Osteoblast (primary cell): ENCODE results near the gene SIRT2. TPM values are rescaled to one million over a fixed set of nuclear protein-coding genes. Genes with fewer than 3 reads are reported as not detected.

Experiments
- DNase-seq: peaks from one replicate; pipeline ENCODE4 v3.0.0; 2011; ENCODE audit warnings: low spot score, mixed read lengths; ENCODE audit not compliant: insufficient read length; ENCODE audit errors: missing footprints
- H2AFZ ChIP-seq: 2 replicates; pipeline ENCODE4 v1.6.0; 2011; ENCODE audit warnings: mild to moderate bottlenecking, low read length
- H3K27ac ChIP-seq: 2 replicates; pipeline ENCODE4 v1.5.1; 2011; ENCODE audit warnings: mild to moderate bottlenecking, low read depth, low read length, moderate library complexity
- H3K27me3 ChIP-seq: 2 replicates; pipeline ENCODE4 v1.6.0; 2012; ENCODE audit warnings: mild to moderate bottlenecking, control low read depth, inconsistent platforms, low read length, moderate library complexity; ENCODE audit not compliant: insufficient read depth
- H3K36me3 ChIP-seq: 2 replicates; pipeline ENCODE4 v1.5.1; 2011; ENCODE audit warnings: mild to moderate bottlenecking, low read length, control low read depth, moderate library complexity; ENCODE audit not compliant: insufficient read depth
- H3K4me1 ChIP-seq: 2 replicates; pipeline ENCODE4 v1.5.1; 2011; ENCODE audit warnings: mild to moderate bottlenecking, low read length, control low read depth, moderate library complexity; ENCODE audit not compliant: insufficient read depth
- H3K4me2 ChIP-seq: 2 replicates; pipeline ENCODE4 v1.6.0; 2011; ENCODE audit warnings: mild to moderate bottlenecking, low read length; ENCODE audit not compliant: insufficient read depth
- H3K4me3 ChIP-seq: fragments of 200-600 bp; sonication (generic); 3 replicates; pipeline ENCODE4 v1.5.1; 2012; ENCODE audit warnings: mild to moderate bottlenecking, low read length, inconsistent platforms; ENCODE audit not compliant: insufficient read depth
- H3K79me2 ChIP-seq: 2 replicates; pipeline ENCODE4 v1.6.0; 2012; ENCODE audit warnings: mild to moderate bottlenecking, low read length, control low read depth, inconsistent platforms; ENCODE audit not compliant: insufficient read depth
- H3K9me3 ChIP-seq: 2 replicates; pipeline ENCODE4 v1.5.1; 2011; ENCODE audit warnings: low read depth, low read length, control low read depth
- H4K20me1 ChIP-seq: 2 replicates; pipeline ENCODE4 v1.6.0; 2012; ENCODE audit warnings: mild to moderate bottlenecking, low read length, control low read depth; ENCODE audit not compliant: insufficient read depth
- total RNA-seq: library from RNA; depleted of rRNA; stranded (reverse); fragments of >200 nt; gene quantifications from 2 replicates; pipeline ENCODE4 v1.2.3, GENCODE V29; 2012
- TF ChIP-seq, protein P1 (sequence below): IDR thresholded peaks from 2 replicates; pipeline ENCODE4 v1.5.1; 2011; ENCODE audit warnings: mild to moderate bottlenecking, low read depth, low read length, moderate library complexity; ENCODE audit errors: extremely low read depth

SIRT2 gene
- total RNA-seq, 1 donor = 77.4 TPM

DNA sequence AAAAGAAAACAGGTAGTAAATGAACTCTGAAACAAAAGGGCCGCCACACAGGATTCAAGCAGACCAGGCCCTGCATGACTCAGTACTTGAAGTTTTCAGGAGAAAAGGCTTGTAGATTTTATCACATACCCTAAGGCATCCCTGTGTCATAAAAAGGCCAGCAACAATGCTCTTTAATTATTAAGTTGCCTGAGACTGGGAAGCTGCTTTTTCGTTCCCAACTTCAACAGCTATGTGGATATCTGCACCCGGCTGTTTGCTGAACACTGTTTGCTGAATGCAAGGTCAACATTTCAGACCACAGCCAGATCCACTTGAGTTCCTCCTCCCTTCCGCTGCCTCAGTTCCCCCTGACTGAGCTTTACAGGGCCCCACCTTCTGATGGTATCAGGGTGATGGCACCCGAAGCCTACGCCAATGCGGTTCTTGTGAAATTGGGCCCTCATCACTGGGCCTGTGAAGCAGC is 61.7 kb downstream of the SIRT2 start:
- Histone ChIP-seq H3K9me3 (no peaks in the 10 kb centered on the region), H3K79me2 (peaks cover 35% of the 10 kb centered on the region), H3K4me2 (no peak overlapping the region), H4K20me1 (peaks cover 58% of the 10 kb centered on the region), H3K36me3 (peaks cover 68% of the 10 kb centered on the region), H3K27ac (no peak overlapping the region), H3K4me1 (peaks cover 11% of the 10 kb centered on the region), H2AFZ (no peak overlapping the region), H3K27me3 (no peaks in the 10 kb centered on the region), H3K4me3 (no peak overlapping the region)
- peak; percentile 5 for DNase-seq
- TF ChIP-seq, protein P1, sequence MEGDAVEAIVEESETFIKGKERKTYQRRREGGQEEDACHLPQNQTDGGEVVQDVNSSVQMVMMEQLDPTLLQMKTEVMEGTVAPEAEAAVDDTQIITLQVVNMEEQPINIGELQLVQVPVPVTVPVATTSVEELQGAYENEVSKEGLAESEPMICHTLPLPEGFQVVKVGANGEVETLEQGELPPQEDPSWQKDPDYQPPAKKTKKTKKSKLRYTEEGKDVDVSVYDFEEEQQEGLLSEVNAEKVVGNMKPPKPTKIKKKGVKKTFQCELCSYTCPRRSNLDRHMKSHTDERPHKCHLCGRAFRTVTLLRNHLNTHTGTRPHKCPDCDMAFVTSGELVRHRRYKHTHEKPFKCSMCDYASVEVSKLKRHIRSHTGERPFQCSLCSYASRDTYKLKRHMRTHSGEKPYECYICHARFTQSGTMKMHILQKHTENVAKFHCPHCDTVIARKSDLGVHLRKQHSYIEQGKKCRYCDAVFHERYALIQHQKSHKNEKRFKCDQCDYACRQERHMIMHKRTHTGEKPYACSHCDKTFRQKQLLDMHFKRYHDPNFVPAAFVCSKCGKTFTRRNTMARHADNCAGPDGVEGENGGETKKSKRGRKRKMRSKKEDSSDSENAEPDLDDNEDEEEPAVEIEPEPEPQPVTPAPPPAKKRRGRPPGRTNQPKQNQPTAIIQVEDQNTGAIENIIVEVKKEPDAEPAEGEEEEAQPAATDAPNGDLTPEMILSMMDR = no peak

DNA sequence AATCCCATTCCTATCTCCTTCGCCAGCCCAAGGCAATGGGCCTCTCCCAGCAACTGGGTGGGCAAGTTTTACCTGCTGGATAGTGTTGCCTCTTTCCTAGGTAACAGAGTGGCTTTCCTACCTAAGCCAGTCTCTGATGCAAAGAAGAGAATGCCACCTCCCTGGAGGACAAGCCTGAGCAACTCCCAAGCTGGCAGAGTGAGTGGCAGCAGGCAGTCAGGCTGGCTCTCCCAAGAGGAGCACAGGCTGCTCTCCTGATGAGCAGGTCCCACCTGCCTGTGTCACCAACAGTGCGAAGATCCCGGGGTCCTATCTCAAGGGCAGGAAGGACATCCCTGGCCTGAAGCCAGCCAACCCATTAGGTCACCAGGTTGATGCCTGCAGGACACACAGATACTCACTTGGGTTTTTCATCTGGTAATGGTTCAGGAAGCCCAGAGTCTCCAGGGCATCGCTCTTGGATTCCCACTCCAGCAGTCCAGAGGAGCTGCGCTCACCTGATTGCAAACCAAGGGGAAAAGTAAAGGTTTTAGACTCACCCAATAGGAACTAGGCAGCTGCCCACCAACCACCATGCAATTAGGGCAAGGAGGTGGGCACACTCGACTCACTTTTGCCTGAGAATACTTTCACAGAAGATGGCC is 62.3 kb downstream of the SIRT2 start:
- Histone ChIP-seq H3K4me2 (no peak overlapping the region), H3K79me2 (peaks cover 30% of the 10 kb centered on the region), H4K20me1 (peaks cover 52% of the 10 kb centered on the region), H2AFZ (no peak overlapping the region), H3K4me3 (no peak overlapping the region), H3K36me3 (peaks cover 62% of the 10 kb centered on the region), H3K4me1 (peaks cover 16% of the 10 kb centered on the region), H3K27ac (peak overlapping the region; percentile 36), H3K27me3 (no peaks in the 10 kb centered on the region), H3K9me3 (no peaks in the 10 kb centered on the region)
- DNase-seq = no peak
- TF ChIP-seq, protein P1 = no peak

DNA sequence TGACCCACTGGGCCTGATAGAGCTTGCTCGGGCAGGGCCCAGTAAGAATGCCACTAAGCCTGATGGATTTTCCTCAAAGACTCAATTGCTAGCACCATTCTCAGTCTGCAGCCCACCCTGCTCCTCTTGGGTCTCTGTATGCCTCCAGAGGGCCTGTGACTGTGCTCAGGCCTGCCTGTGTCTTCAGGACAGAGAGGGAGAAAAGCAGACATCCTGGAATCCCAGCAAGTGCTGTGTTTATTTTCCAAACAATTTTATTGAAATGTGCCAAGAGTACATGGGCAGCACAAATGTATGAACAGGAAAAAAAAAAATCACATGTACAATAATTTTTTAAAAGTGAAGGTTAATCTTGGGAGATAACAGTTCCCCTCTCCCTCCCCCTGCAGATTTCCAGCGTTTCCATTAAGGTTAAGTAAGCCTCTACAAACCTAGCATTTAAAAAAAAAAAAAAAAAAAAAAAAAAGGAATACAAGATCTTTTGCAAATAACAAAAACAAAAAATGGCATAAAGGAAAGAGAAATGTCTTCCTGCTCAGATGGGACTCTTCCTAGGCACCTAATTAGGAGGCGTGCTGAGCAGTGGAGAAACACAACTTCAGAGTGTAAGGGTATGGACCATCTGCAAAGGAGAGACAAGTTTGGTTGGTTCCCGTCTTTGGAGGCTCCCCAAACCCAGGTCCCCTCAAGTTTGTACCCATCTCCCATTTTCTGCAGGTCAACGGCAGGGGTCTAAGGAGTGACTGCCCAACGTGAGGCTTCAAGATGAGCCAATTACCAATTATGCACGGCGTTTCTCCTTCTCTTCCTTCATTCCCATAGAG is 63.0 kb downstream of the SIRT2 start:
- Histone ChIP-seq H3K27ac (peak overlapping the region; percentile 64), H4K20me1 (peaks cover 46% of the 10 kb centered on the region), H3K36me3 (peaks cover 54% of the 10 kb centered on the region)

More for the DNA sequence above, 63.0 kb downstream of the SIRT2 start:
- H3K27me3 ChIP-seq = no peaks in the 10 kb centered on the region
- peaks cover 22% of the 10 kb centered on the region for H3K79me2 ChIP-seq
- H2AFZ ChIP-seq = no peak overlapping the region
- H3K4me2 ChIP-seq = no peak overlapping the region
- H3K4me3 ChIP-seq = no peak overlapping the region
- H3K4me1 ChIP-seq = peaks cover 18% of the 10 kb centered on the region
- H3K9me3 ChIP-seq = no peaks in the 10 kb centered on the region
- peak; percentile 23 for DNase-seq
- TF ChIP-seq, protein P1 = no peak
